HepG2 (cell line): ENCODE results near the gene ANKRD40. TPM values are rescaled to one million over a fixed set of nuclear protein-coding genes. Genes with fewer than 3 reads are reported as not detected.

Experiments used
- BCL3 ChIP-seq: sonication (generic); formaldehyde crosslinking; IDR thresholded peaks from 2 replicates; pipeline ENCODE4 v1.5.1; 2020; ENCODE audit warnings: mild to moderate bottlenecking, missing genetic modification reagents, moderate library complexity
- FOXK1 ChIP-seq: sonication (generic); formaldehyde crosslinking; IDR thresholded peaks from 2 replicates; pipeline ENCODE4 v1.4.0; 2020; ENCODE audit warnings: low read depth, missing genetic modification reagents, borderline replicate concordance
- GATAD2A ChIP-seq: IDR thresholded peaks from 2 replicates; pipeline ENCODE4 v1.6.1; 2016
- HMG20B ChIP-seq: conservative IDR thresholded peaks from 2 replicates; pipeline ENCODE4 v1.6.1; 2016; ENCODE audit warnings: missing genetic modification reagents, missing compliant biosample characterization
- IRF2 ChIP-seq: IDR thresholded peaks from 2 replicates; pipeline ENCODE4 v1.6.1; 2018; ENCODE audit warnings: missing genetic modification reagents, missing compliant biosample characterization
- MAX ChIP-seq: IDR thresholded peaks from 2 replicates; pipeline ENCODE4 v1.6.1; 2012; ENCODE audit warnings: inconsistent platforms
- NAIF1 ChIP-seq: sonication (generic); formaldehyde crosslinking; IDR thresholded peaks from 2 replicates; pipeline ENCODE4 v1.5.0; 2020; ENCODE audit warnings: mild to moderate bottlenecking, missing genetic modification reagents, borderline replicate concordance
- POLR2AphosphoS5 ChIP-seq: IDR thresholded peaks from 2 replicates; pipeline ENCODE4 v1.6.1; 2012; ENCODE audit warnings: low read depth, low read length
- PRDM15 ChIP-seq: sonication (generic); formaldehyde crosslinking; IDR thresholded peaks from 2 replicates; pipeline ENCODE4 v1.4.0; 2020; ENCODE audit warnings: missing genetic modification reagents
- SAP130 ChIP-seq: IDR thresholded peaks from 2 replicates; pipeline ENCODE4 v1.6.1; 2016; ENCODE audit warnings: low read depth
- polyA plus RNA-seq, 8 experiments: library from polyadenylated mRNA; depleted of rRNA in 3 of 8; stranded (reverse) in 7 of 8; unstranded in 1 of 8; fragments of >200 nt; fragmentation: Illumina TruSeq in 4 of 8; extraction: Trizol in 4 of 8; gene quantifications; 2 replicates each; pipeline versions ENCODE4 v1.2.1 to v1.2.3, GENCODE V29; 2011 to 2016; ENCODE audit warnings: low read depth in 4 of 8, missing spikeins in 1 of 8, mixed read lengths in 1 of 8; ENCODE audit not compliant: insufficient read depth in 1 of 8
- total RNA-seq, 5 experiments: library from RNA; depleted of rRNA; stranded (reverse); fragments of >200 nt; fragmentation: Illumina TruSeq; extraction: Trizol; gene quantifications; 2 replicates each; pipeline ENCODE4 v1.2.3, GENCODE V29; 2016; ENCODE audit warnings: low read depth in 1 of 5
- TF ChIP-seq, protein P1 (sequence below): sonication (generic); formaldehyde crosslinking; IDR thresholded peaks from 2 replicates; pipeline ENCODE4 v1.5.1; 2020; ENCODE audit warnings: mild to moderate bottlenecking, missing genetic modification reagents, moderate library complexity
- TF ChIP-seq, protein P2 (sequence below): sonication (generic); formaldehyde crosslinking; IDR thresholded peaks from 2 replicates; pipeline ENCODE4 v1.4.0; 2020; ENCODE audit warnings: missing genetic modification reagents, low read depth, mild to moderate bottlenecking, borderline replicate concordance
- TF ChIP-seq, protein P3 (sequence below): sonication (generic); formaldehyde crosslinking; IDR thresholded peaks from 2 replicates; pipeline ENCODE4 v1.8.0; 2022; ENCODE audit warnings: mild to moderate bottlenecking, missing genetic modification reagents; ENCODE audit not compliant: insufficient replicate concordance

Gene ANKRD40
- total and polyA plus RNA-seq, 2 of the 13 experiments (the other 11 are each of a cell fraction or from before 2014, with no cell fraction given): 35.0 to 46.4 TPM

GRCh38 chr17:50693036-50693682, 14.6 kb downstream of the ANKRD40 start (continued):
- TF ChIP-seq, protein P1, sequence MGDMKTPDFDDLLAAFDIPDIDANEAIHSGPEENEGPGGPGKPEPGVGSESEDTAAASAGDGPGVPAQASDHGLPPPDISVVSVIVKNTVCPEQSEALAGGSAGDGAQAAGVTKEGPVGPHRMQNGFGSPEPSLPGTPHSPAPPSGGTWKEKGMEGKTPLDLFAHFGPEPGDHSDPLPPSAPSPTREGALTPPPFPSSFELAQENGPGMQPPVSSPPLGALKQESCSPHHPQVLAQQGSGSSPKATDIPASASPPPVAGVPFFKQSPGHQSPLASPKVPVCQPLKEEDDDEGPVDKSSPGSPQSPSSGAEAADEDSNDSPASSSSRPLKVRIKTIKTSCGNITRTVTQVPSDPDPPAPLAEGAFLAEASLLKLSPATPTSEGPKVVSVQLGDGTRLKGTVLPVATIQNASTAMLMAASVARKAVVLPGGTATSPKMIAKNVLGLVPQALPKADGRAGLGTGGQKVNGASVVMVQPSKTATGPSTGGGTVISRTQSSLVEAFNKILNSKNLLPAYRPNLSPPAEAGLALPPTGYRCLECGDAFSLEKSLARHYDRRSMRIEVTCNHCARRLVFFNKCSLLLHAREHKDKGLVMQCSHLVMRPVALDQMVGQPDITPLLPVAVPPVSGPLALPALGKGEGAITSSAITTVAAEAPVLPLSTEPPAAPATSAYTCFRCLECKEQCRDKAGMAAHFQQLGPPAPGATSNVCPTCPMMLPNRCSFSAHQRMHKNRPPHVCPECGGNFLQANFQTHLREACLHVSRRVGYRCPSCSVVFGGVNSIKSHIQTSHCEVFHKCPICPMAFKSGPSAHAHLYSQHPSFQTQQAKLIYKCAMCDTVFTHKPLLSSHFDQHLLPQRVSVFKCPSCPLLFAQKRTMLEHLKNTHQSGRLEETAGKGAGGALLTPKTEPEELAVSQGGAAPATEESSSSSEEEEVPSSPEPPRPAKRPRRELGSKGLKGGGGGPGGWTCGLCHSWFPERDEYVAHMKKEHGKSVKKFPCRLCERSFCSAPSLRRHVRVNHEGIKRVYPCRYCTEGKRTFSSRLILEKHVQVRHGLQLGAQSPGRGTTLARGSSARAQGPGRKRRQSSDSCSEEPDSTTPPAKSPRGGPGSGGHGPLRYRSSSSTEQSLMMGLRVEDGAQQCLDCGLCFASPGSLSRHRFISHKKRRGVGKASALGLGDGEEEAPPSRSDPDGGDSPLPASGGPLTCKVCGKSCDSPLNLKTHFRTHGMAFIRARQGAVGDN (CRISPR knock-in tag): peak; percentile 28; the same call in 1 of the 2 replicates
- TF ChIP-seq IRF2 (CRISPR knock-in tag) (peak; percentile 46; the same call in 1 of the 2 replicates), FOXK1 (0 out of 2 replicates have a peak, but pooled peaks have one; percentile 20), SAP130 (CRISPR knock-in tag) (peak; percentile 81), MAX (0 out of 2 replicates have a peak, but pooled peaks have one; percentile 11), POLR2AphosphoS5 (0 out of 2 replicates have a peak, but pooled peaks have one; percentile 5), HMG20B (0 out of 2 replicates have a peak, but pooled peaks have one; percentile 37), BCL3 (no peak), GATAD2A (CRISPR knock-in tag) (peak; percentile 89; the same call in 1 of the 2 replicates), PRDM15 (CRISPR knock-in tag) (peak; percentile 16; the same call in 1 of the 2 replicates), NAIF1 (CRISPR knock-in tag) (0 out of 2 replicates have a peak, but pooled peaks have one; percentile 19)
- TF ChIP-seq, protein P2, sequence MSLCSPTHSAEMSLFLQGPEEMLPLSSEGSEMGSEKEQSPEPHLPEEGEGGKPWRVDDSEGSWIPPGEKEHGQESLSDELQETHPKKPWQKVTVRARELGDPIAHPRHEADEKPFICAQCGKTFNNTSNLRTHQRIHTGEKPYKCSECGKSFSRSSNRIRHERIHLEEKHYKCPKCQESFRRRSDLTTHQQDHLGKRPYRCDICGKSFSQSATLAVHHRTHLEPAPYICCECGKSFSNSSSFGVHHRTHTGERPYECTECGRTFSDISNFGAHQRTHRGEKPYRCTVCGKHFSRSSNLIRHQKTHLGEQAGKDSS (CRISPR knock-in tag): no peak
- TF ChIP-seq, protein P3, sequence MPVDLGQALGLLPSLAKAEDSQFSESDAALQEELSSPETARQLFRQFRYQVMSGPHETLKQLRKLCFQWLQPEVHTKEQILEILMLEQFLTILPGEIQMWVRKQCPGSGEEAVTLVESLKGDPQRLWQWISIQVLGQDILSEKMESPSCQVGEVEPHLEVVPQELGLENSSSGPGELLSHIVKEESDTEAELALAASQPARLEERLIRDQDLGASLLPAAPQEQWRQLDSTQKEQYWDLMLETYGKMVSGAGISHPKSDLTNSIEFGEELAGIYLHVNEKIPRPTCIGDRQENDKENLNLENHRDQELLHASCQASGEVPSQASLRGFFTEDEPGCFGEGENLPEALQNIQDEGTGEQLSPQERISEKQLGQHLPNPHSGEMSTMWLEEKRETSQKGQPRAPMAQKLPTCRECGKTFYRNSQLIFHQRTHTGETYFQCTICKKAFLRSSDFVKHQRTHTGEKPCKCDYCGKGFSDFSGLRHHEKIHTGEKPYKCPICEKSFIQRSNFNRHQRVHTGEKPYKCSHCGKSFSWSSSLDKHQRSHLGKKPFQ (CRISPR knock-in tag): peak; percentile 91
